Transverse colon (tissue), 4 donors: Measurements from ENCODE around the gene SLC24A4. TPM values are rescaled to one million over a fixed set of nuclear protein-coding genes. Genes with fewer than 3 reads are reported as not detected.

Experiments
- DNase-seq: peaks from one replicate; pipeline ENCODE4 v3.0.0-alpha.2; 2019
- H3K27ac ChIP-seq, 4 donors: fragments of 200-600 bp; sonication (generic); 2 replicates each; pipeline ENCODE4 v1.5.1; 2016 to 2018; ENCODE audit warnings: inconsistent platforms in 4 of 4
- H3K27me3 ChIP-seq: fragments of 200-600 bp; sonication (generic); 2 replicates; pipeline ENCODE4 v1.5.1; 2017; ENCODE audit warnings: inconsistent platforms
- H3K36me3 ChIP-seq, 4 donors: fragments of 200-600 bp; sonication (generic); 2 replicates each; pipeline ENCODE4 v1.5.1; 2017 to 2019; ENCODE audit warnings: inconsistent platforms in 4 of 4
- H3K4me1 ChIP-seq, 4 donors: fragments of 200-600 bp; sonication (generic); 2 replicates each; pipeline ENCODE4 v1.5.1; 2017 to 2020; ENCODE audit warnings: inconsistent platforms in 4 of 4
- H3K4me3 ChIP-seq, 4 donors: fragments of 200-600 bp; sonication (generic); 1 replicate in 1 of 4; 2 replicates in 3 of 4; pipeline versions ENCODE4 v1.5.1 to v1.6.1; 2017 to 2019; ENCODE audit warnings: inconsistent platforms in 4 of 4
- H3K9me3 ChIP-seq, 2 donors: fragments of 200-600 bp; sonication (generic); 2 replicates each; pipeline ENCODE4 v1.5.1; 2017 to 2019; ENCODE audit warnings: inconsistent platforms in 2 of 2
- EP300 ChIP-seq: sonication (generic); formaldehyde crosslinking; IDR thresholded peaks from one replicate; pipeline ENCODE4 v1.6.1; 2017; ENCODE audit warnings: antibody characterized with exemption, low read depth
- POLR2A ChIP-seq: fragments of 450-650 bp; IDR thresholded peaks from one replicate; pipeline ENCODE4 v1.6.1; 2016; ENCODE audit warnings: antibody characterized with exemption, mild to moderate bottlenecking, moderate library complexity
- POLR2AphosphoS5 ChIP-seq, 3 donors: sonication (generic); formaldehyde crosslinking; IDR thresholded peaks; one replicate each; pipeline ENCODE4 v1.6.1; 2016; ENCODE audit warnings: antibody characterized with exemption in 3 of 3
- WGBS, 2 donors: methylation state at CpG; one replicate each; pipeline ENCODE4 v1.1.5; 2018; ENCODE audit warnings: low coverage in 1 of 2; 5-methylcytosine and 5-hydroxymethylcytosine counted together
- in situ Hi-C, 4 donors: fragments of 200-750 bp; cut with MboI; loops; one replicate each; pipeline versions ENCODE4 v1.15.0 to v1.15.1; 2017; ENCODE audit warnings: low sequenced_read_pairs in 3 of 4, low pct_ligation_motif_present in 1 of 4, low pct_unique_long_range_greater_than_20kb in 1 of 4
- intact Hi-C: fragments of 100-400 bp; cut with DNase I; formaldehyde crosslinking; loops from one replicate; pipeline ENCODE4 v1.15.1; 2023; ENCODE audit warnings: low total_unique reads
- total RNA-seq, 4 donors: library from RNA; depleted of rRNA; stranded (reverse); fragments of >200 nt; gene quantifications; one replicate each; pipeline ENCODE4 v1.1.0, GENCODE V29; 2016
- TF ChIP-seq, protein P1 (sequence below), 5 experiments: fragments of 200-600 bp in 3 of 5; fragments of 450-650 bp in 2 of 5; sonication (generic) in 3 of 5; IDR thresholded peaks; 1 replicate in 2 of 5; 2 replicates in 3 of 5; pipeline ENCODE4 v1.5.1; 2016 to 2017; ENCODE audit warnings: antibody characterized with exemption in 5 of 5, inconsistent platforms in 3 of 5, mild to moderate bottlenecking in 2 of 5, moderate library complexity in 1 of 5

SLC24A4 gene
- total RNA-seq, 4 donors from 2014 or later: 0.27 to 0.48 TPM; not detected in 2

DNA sequence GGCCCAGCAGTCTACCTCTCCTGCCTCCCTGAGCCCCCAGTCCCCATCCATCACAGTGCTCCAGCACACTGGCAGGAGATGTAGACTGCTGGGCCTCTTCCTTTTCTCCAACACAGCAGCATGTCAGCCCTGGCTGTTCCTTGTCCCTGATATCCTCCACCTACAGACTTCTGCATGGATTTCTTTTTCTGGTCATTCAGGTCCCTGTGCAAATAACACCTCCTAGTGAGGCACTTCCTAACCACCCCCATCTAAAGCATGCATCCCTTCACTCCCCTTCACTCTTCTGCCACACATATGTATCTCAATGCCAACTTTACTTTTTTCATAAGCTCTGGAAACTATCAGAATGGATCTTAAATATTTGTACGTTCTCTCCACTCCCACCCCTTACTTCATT is 81.5 kb downstream of the SLC24A4 start:
- Histone ChIP-seq H3K4me3 (no peak overlapping the region), H3K36me3 (no peaks in the 10 kb centered on the region), H3K9me3 (peaks cover 0 to 7% of the 10 kb centered on the region in 2 donors), H3K4me1 (peaks cover 0 to 12% (median 7%) of the 10 kb centered on the region in 4 donors), H3K27ac (no peak overlapping the region), H3K27me3 (no peaks in the 10 kb centered on the region)
- DNase-seq: no peak
- WGBS, 2 donors: 66 to 77% methylated on average over 1 of the region's 1 CpG
- TF ChIP-seq POLR2A: no peak
- no peak for TF ChIP-seq EP300
- TF ChIP-seq, protein P1, sequence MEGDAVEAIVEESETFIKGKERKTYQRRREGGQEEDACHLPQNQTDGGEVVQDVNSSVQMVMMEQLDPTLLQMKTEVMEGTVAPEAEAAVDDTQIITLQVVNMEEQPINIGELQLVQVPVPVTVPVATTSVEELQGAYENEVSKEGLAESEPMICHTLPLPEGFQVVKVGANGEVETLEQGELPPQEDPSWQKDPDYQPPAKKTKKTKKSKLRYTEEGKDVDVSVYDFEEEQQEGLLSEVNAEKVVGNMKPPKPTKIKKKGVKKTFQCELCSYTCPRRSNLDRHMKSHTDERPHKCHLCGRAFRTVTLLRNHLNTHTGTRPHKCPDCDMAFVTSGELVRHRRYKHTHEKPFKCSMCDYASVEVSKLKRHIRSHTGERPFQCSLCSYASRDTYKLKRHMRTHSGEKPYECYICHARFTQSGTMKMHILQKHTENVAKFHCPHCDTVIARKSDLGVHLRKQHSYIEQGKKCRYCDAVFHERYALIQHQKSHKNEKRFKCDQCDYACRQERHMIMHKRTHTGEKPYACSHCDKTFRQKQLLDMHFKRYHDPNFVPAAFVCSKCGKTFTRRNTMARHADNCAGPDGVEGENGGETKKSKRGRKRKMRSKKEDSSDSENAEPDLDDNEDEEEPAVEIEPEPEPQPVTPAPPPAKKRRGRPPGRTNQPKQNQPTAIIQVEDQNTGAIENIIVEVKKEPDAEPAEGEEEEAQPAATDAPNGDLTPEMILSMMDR (IDR thresholded peaks at IDR 0.05): no peak
- no peak for TF ChIP-seq POLR2AphosphoS5 (IDR thresholded peaks at IDR 0.05)
- intact Hi-C loops (no loop called here), in situ Hi-C loops (no loop called here)

DNA sequence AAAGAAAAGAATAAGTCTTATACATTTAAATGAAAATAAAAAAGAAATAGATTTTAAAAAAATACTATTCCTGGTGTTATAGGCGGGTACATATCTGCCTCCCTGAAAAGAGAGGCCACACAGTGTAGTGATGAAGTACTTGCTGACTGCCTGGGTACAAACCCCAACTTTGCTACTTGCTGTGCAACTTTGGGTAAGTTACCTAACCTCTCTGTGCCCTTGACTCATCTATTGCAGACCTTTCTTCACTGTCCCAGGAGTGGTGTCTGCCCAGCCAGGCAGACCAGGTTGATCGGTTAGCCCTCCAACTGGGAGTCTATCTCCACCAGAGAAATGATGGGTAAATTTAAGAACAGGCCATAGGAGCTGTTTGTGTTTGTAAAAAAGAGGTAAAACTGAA is 82.0 kb downstream of the SLC24A4 start:
- WGBS, 2 donors: 89 to 98% methylated on average over 1 to 2 of the region's 2 CpGs
- Histone ChIP-seq H3K36me3 (no peaks in the 10 kb centered on the region), H3K4me1 (peaks cover 0 to 12% (median 7%) of the 10 kb centered on the region in 4 donors), H3K4me3 (no peak overlapping the region), H3K27me3 (no peaks in the 10 kb centered on the region), H3K9me3 (peaks cover 0 to 7% of the 10 kb centered on the region in 2 donors), H3K27ac (no peak overlapping the region)
- DNase-seq: no peak
- in situ Hi-C loops: no loop called here
- intact Hi-C loops: no loop called here
- TF ChIP-seq, protein P1 (IDR thresholded peaks at IDR 0.05): no peak
- no peak for TF ChIP-seq POLR2AphosphoS5 (IDR thresholded peaks at IDR 0.05)
- no peak for TF ChIP-seq EP300
- no peak for TF ChIP-seq POLR2A

DNA sequence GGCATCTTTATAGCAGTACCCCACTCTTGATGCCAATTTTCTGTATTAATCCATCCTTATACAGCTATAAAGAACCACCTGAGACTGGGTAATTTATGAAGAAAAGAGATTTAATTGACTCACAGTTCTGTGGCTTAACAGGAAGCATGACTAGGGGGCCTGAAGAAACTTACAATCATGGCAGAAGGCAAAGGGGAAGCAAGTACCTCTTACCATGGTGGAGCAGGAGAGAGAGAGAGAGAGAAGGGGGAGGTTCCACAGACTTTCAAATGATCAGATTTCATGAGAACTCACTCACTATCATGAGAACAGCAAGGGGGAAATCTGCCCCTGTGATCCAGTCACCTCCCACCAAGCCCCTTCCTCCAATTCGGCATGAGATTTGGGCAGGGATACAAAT is 84.4 kb downstream of the SLC24A4 start:
- H3K9me3 ChIP-seq: peaks cover 0 to 7% of the 10 kb centered on the region in 2 donors
- H3K4me3 ChIP-seq: no peak overlapping the region
- no peak for TF ChIP-seq EP300
- TF ChIP-seq, protein P1 (IDR thresholded peaks at IDR 0.05): no peak
- TF ChIP-seq POLR2AphosphoS5 (IDR thresholded peaks at IDR 0.05): no peak
- TF ChIP-seq POLR2A: no peak
- WGBS, 2 donors: 100% methylated on average over 1 of the region's 1 CpG
- peaks cover 0 to 12% (median 7%) of the 10 kb centered on the region in 4 donors for H3K4me1 ChIP-seq
- DNase-seq: no peak
- H3K27ac ChIP-seq: no peak overlapping the region
- H3K36me3 ChIP-seq: no peaks in the 10 kb centered on the region
- in situ Hi-C loops (no loop called here), intact Hi-C loops (no loop called here)
- H3K27me3 ChIP-seq: no peaks in the 10 kb centered on the region

DNA sequence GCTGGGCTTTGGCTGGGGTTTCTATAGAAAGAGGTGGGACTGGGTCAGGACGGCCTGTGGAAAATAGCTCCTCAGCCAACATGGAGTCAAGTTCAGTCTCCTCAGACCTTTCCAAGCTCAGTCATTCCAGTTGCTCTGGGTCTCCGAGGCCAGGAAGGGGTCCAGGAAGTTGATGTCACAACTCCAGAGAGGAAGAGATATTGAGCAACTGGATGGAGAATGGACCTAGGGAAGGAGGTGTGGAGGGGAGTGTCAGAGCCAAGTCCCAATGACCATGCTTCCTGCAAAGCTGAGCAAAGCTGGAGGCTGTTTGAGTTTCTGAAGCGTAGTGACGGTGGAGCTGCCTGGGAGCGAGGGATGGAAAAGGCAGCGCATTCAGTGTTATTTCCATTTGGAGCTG is 86.1 kb downstream of the SLC24A4 start:
- H3K4me3 ChIP-seq: no peak overlapping the region
- intact Hi-C loops (no loop called here), in situ Hi-C loops (no loop called here)

More for the DNA sequence above, 86.1 kb downstream of the SLC24A4 start:
- peaks cover 0 to 7% of the 10 kb centered on the region in 2 donors for H3K9me3 ChIP-seq
- H3K36me3 ChIP-seq: no peaks in the 10 kb centered on the region
- H3K27ac ChIP-seq: peak overlapping the region; percentile 17 to 43 (median 32)
- 85% methylated on average over 6 of the region's 6 CpGs; no CpG with 5 or more reads in 1 of the 2 donors for WGBS, 2 donors
- no peaks in the 10 kb centered on the region for H3K27me3 ChIP-seq
- peaks cover 0 to 18% (median 7%) of the 10 kb centered on the region in 4 donors for H3K4me1 ChIP-seq
- peak; percentile 17 for DNase-seq
- no peak for TF ChIP-seq POLR2A
- no peak for TF ChIP-seq POLR2AphosphoS5 (IDR thresholded peaks at IDR 0.05)
- TF ChIP-seq, protein P1 (IDR thresholded peaks at IDR 0.05): no peak
- no peak for TF ChIP-seq EP300
